KMS-11 (cell line): ENCODE results near the gene ST14.

Source experiments
- H2AFZ ChIP-seq: fragments of 200-600 bp; sonication (generic); 2 replicates; pipeline ENCODE4 v1.6.1; 2016; ENCODE audit warnings: antibody characterized with exemption, mixed run types, low read depth
- H3K27ac ChIP-seq: fragments of 200-600 bp; sonication (generic); 2 replicates; pipeline ENCODE4 v1.6.1; 2016; ENCODE audit warnings: mild to moderate bottlenecking, mixed run types
- H3K27me3 ChIP-seq: fragments of 200-600 bp; sonication (generic); 2 replicates; pipeline ENCODE4 v1.6.1; 2017; ENCODE audit warnings: mild to moderate bottlenecking, low read depth, mixed run types, moderate library complexity; ENCODE audit not compliant: insufficient read depth
- H3K36me3 ChIP-seq: fragments of 200-600 bp; sonication (generic); 2 replicates; pipeline ENCODE4 v1.6.1; 2017; ENCODE audit warnings: mild to moderate bottlenecking, mixed run types; ENCODE audit not compliant: insufficient read depth
- H3K4me1 ChIP-seq: fragments of 200-600 bp; sonication (generic); 2 replicates; pipeline ENCODE4 v1.6.1; 2016; ENCODE audit warnings: mild to moderate bottlenecking, low read depth, mixed run types; ENCODE audit not compliant: poor library complexity, severe bottlenecking
- H3K4me2 ChIP-seq: fragments of 200-600 bp; sonication (generic); 2 replicates; pipeline ENCODE4 v1.7.0; 2016; ENCODE audit warnings: mild to moderate bottlenecking, mixed run types
- H3K4me3 ChIP-seq: fragments of 200-600 bp; sonication (generic); IDR thresholded peaks from 2 replicates; pipeline ENCODE4 v1.6.1; 2017; ENCODE audit warnings: low read depth, low read length, mixed read lengths; ENCODE audit not compliant: insufficient read depth
- H3K79me2 ChIP-seq: fragments of 200-600 bp; sonication (generic); 2 replicates; pipeline ENCODE4 v1.6.1; 2016; ENCODE audit warnings: low read depth, mixed run types; ENCODE audit not compliant: insufficient read depth
- H3K9ac ChIP-seq: fragments of 200-600 bp; sonication (generic); 2 replicates; pipeline ENCODE4 v1.6.1; 2016; ENCODE audit warnings: mild to moderate bottlenecking, mixed run types
- H4K20me1 ChIP-seq: fragments of 200-600 bp; sonication (generic); 2 replicates; pipeline ENCODE4 v1.6.1; 2016; ENCODE audit warnings: mild to moderate bottlenecking, mixed run types; ENCODE audit not compliant: insufficient read depth
- CTCF ChIP-seq: fragments of 200-600 bp; sonication (generic); conservative IDR thresholded peaks from 2 replicates; pipeline ENCODE4 v1.6.1; 2017; ENCODE audit warnings: low read depth, mild to moderate bottlenecking, antibody characterized with exemption, low read length, moderate library complexity, mixed read lengths

Gene ST14

GRCh38 chr11:130204703-130205095 is 45.1 kb downstream of the ST14 start:
- Histone ChIP-seq H3K4me1 (no peaks in the 10 kb centered on the region), H2AFZ (no peak overlapping the region), H4K20me1 (no peaks in the 10 kb centered on the region)

GRCh38 chr11:130206141-130206540 is 46.6 kb downstream of the ST14 start:
- Histone ChIP-seq H3K27me3 (no peaks in the 10 kb centered on the region), H2AFZ (no peak overlapping the region), H3K79me2 (no peaks in the 10 kb centered on the region), H3K4me2 (no peak overlapping the region), H3K4me3 (no peak overlapping the region), H3K27ac (no peak overlapping the region), H3K9ac (no peak overlapping the region), H3K4me1 (no peaks in the 10 kb centered on the region), H3K36me3 (no peaks in the 10 kb centered on the region), H4K20me1 (no peaks in the 10 kb centered on the region)
- TF ChIP-seq CTCF, result no peak

More at GRCh38 chr11:130204703-130205095, 45.1 kb downstream of the ST14 start:
- H3K27me3 ChIP-seq, result no peaks in the 10 kb centered on the region
- no peaks in the 10 kb centered on the region for H3K79me2 ChIP-seq
- H3K4me3 ChIP-seq, result no peak overlapping the region
- H3K4me2 ChIP-seq, result no peak overlapping the region
- TF ChIP-seq CTCF, result no peak
- no peak overlapping the region for H3K27ac ChIP-seq
- no peak overlapping the region for H3K9ac ChIP-seq
- no peaks in the 10 kb centered on the region for H3K36me3 ChIP-seq

GRCh38 chr11:130208241-130209127 is 48.9 kb downstream of the ST14 start:
- Histone ChIP-seq H3K4me2 (no peak overlapping the region), H2AFZ (no peak overlapping the region), H3K4me1 (peaks cover 4% of the 10 kb centered on the region), H3K27ac (no peak overlapping the region), H3K36me3 (no peaks in the 10 kb centered on the region), H3K79me2 (no peaks in the 10 kb centered on the region), H3K27me3 (no peaks in the 10 kb centered on the region), H4K20me1 (no peaks in the 10 kb centered on the region), H3K4me3 (no peak overlapping the region), H3K9ac (no peak overlapping the region)
- TF ChIP-seq CTCF, result no peak

- no peaks in the 10 kb centered on the region for H4K20me1 ChIP-seq
- no peaks in the 10 kb centered on the region for H3K36me3 ChIP-seq
- no peak overlapping the region for H3K4me3 ChIP-seq
- no peaks in the 10 kb centered on the region for H3K27me3 ChIP-seq
- H3K79me2 ChIP-seq, result no peaks in the 10 kb centered on the region
- no peak overlapping the region for H3K9ac ChIP-seq
- peaks cover 4% of the 10 kb centered on the region for H3K4me1 ChIP-seq
- TF ChIP-seq CTCF, result no peak
- no peak overlapping the region for H3K4me2 ChIP-seq
- H2AFZ ChIP-seq, result no peak overlapping the region
- no peak overlapping the region for H3K27ac ChIP-seq
Observed at GRCh38 chr11:130209128-130209932, 49.7 kb downstream of the ST14 start.
